ENCODE data around the gene BEST2. TPM values are rescaled to one million over a fixed set of nuclear protein-coding genes. Genes with fewer than 3 reads are reported as not detected.

The BEST2 gene
- total and polyA plus RNA-seq, 2 of the 4 experiments (the other 2 are of a cell fraction), result not detected

- TF ChIP-seq ELK1 (IDR thresholded peaks at IDR 0.05; ENCODE audit: borderline replicate concordance, low read depth, low read length), result no peak
Observed at GRCh38 chr19:12782424-12783290, 31.1 kb downstream of the BEST2 start (continued).
